ENCODE data around the gene FKBP15. TPM values are rescaled to one million over a fixed set of nuclear protein-coding genes. Genes with fewer than 3 reads are reported as not detected.

Gene FKBP15
- total RNA-seq, 1 donor from 2014 or later = 84.6 TPM

DNA sequence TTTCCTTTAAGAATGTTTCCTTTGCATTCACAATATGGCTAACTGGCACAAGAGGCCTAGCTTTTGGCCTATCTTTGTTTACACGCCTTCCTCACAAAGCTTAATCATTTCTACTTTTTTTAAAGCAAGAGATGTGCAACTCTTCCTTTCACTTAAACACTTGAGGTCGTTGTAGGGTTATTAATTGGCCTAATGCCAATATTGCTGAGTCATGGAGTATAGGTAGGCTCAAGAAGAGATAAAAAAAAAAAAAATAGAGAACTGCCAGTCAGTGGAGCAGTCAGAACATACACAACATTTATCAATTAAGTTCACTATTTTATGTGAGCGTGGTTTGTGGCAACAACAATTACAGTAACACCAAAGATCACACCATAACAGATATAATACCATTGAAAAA, 5.9 kb downstream of the FKBP15 start:
- intact Hi-C loops (cut with DNase I) = no loop called here
- no peaks in the 10 kb centered on the region for H3K9me3 ChIP-seq
- H3K4me3 ChIP-seq = no peak overlapping the region
- TF ChIP-seq CTCF (IDR thresholded peaks at IDR 0.05) = no peak
- H3K4me1 ChIP-seq = peaks cover 34% of the 10 kb centered on the region
- ATAC-seq (peak in 1 of 2 donors; percentile 45), DNase-seq (no peak)
- H3K27me3 ChIP-seq (ENCODE audit: low read depth) = no peaks in the 10 kb centered on the region
- H3K27ac ChIP-seq = no peak overlapping the region
- peaks cover 19% of the 10 kb centered on the region for H3K36me3 ChIP-seq

DNA sequence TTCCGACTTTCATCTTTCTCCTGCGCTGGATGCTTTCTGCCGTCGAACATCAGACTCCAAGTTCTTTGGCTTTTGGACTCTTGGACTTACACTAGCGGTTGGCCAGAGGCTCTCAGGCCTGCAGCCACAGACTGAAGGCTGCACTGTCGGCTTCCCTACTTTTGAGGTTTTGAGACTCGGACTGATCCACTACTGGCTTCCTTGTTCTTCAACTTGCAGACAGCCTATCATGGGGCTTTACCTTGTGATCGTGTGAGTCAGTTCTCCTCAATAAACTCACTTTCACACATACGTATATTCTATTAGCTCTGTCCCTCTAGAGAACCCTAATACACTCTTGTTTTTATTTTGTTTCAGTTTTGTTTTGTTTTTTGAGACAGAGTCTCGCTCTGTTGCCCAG, 10.3 kb downstream of the FKBP15 start:
- Histone ChIP-seq H3K4me3 (no peak overlapping the region), H3K4me1 (peaks cover 17% of the 10 kb centered on the region), H3K36me3 (peaks cover 62% of the 10 kb centered on the region), H3K27me3 (ENCODE audit: low read depth) (no peaks in the 10 kb centered on the region), H3K27ac (peak overlapping the region; percentile 34), H3K9me3 (no peaks in the 10 kb centered on the region)
- DNase-seq (no peak), ATAC-seq (peak in 1 of 2 donors; percentile 50)
- intact Hi-C loops (cut with DNase I) = no loop called here
- no peak for TF ChIP-seq CTCF (IDR thresholded peaks at IDR 0.05)

DNA sequence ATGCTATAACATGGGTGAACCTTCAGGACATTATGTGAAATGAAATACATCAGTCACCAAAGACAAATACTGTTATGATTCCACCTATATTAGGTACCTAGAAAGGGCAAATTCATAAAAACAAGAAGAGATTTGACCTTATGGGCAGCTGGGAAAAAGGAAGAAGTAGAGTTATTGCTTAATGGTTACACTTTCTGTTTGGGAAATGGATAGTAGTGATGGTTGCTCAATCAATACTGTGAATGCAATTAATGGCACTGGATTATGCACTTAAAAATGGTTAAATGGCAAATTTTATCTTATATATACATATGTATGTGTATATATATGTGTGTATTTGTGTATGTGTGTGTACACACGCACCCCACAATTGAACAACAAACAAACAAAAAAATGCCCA, 15.2 kb downstream of the FKBP15 start:
- no peak overlapping the region for H3K27ac ChIP-seq
- H3K27me3 ChIP-seq (ENCODE audit: low read depth) = no peaks in the 10 kb centered on the region
- ATAC-seq (peak in 1 of 2 donors; percentile 44), DNase-seq (no peak)
- intact Hi-C loops (cut with DNase I) = no loop called here
- H3K9me3 ChIP-seq = no peaks in the 10 kb centered on the region
- peaks cover 14% of the 10 kb centered on the region for H3K4me1 ChIP-seq
- no peak overlapping the region for H3K4me3 ChIP-seq
- no peak for TF ChIP-seq CTCF (IDR thresholded peaks at IDR 0.05)
- H3K36me3 ChIP-seq = peaks cover 95% of the 10 kb centered on the region

DNA sequence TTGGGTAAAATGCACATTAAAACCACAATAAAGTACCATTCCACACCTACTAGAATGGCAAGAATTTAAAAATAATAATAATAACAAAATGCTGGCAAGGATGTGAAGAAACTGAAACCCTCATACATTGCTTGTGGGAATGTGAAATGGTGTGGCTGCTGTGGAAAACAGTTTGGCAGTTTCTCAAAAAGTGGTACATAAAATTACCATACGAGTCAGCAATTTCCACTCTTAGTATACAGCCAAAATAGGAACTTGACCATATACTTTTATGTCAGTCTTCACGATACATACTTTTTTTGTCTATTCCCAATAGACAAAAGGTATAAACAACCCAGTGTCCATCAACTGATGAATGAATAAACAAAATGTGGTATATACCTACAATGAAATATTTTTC, 15.6 kb downstream of the FKBP15 start:
- ATAC-seq (no peak), DNase-seq (no peak)
- Histone ChIP-seq H3K27ac (no peak overlapping the region), H3K4me3 (no peak overlapping the region), H3K27me3 (ENCODE audit: low read depth) (no peaks in the 10 kb centered on the region), H3K9me3 (no peaks in the 10 kb centered on the region), H3K36me3 (peaks cover 91% of the 10 kb centered on the region), H3K4me1 (peaks cover 14% of the 10 kb centered on the region)
- TF ChIP-seq CTCF (IDR thresholded peaks at IDR 0.05) = no peak
- intact Hi-C loops (cut with DNase I) = no loop called here

- Histone ChIP-seq H3K27ac (no peak overlapping the region), H3K4me3 (no peak overlapping the region), H3K9me3 (no peaks in the 10 kb centered on the region), H3K4me1 (no peaks in the 10 kb centered on the region), H3K36me3 (peaks cover 91% of the 10 kb centered on the region), H3K27me3 (ENCODE audit: low read depth) (no peaks in the 10 kb centered on the region)
- DNase-seq (no peak), ATAC-seq (no peak)
- intact Hi-C loops (cut with DNase I) = no loop called here
- TF ChIP-seq CTCF (IDR thresholded peaks at IDR 0.05) = no peak
These were observed 21.3 kb downstream of the FKBP15 start for GRCh38 chr9:113199683-113200329.

Measured in lower lobe of right lung (tissue), 2 donors.